Measurements from ENCODE around the gene MGST2.

The MGST2 gene

GRCh38 chr4:139712882-139713281 is 47.3 kb downstream of the MGST2 start:
- no peak for DNase-seq

- no peak for DNase-seq
Measured at GRCh38 chr4:139715746-139716391, 50.2 kb downstream of the MGST2 start.

- no peak for DNase-seq
Measured at GRCh38 chr4:139718358-139718757, 52.7 kb downstream of the MGST2 start.

DNA sequence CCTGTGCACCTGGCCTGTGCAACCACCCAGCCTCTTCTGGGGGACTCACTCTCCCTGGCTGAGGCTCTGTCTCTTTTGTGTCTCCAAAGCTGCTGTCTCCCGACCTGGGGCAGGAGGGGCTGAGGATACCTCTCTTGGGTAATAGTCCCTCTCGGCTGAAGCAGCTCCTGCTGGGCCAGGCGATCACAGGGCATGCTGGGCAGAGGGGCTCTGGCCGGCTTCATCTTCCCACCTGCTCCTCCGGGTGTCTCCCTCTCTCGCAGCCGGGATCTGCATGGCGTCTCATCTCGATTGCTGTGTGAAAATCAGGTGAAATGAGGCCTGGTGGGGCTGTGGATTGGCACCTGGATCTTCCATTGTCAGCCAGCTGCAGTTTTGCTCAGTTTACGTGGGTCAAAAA is 53.2 kb downstream of the MGST2 start:
- DNase-seq = no peak

DNA sequence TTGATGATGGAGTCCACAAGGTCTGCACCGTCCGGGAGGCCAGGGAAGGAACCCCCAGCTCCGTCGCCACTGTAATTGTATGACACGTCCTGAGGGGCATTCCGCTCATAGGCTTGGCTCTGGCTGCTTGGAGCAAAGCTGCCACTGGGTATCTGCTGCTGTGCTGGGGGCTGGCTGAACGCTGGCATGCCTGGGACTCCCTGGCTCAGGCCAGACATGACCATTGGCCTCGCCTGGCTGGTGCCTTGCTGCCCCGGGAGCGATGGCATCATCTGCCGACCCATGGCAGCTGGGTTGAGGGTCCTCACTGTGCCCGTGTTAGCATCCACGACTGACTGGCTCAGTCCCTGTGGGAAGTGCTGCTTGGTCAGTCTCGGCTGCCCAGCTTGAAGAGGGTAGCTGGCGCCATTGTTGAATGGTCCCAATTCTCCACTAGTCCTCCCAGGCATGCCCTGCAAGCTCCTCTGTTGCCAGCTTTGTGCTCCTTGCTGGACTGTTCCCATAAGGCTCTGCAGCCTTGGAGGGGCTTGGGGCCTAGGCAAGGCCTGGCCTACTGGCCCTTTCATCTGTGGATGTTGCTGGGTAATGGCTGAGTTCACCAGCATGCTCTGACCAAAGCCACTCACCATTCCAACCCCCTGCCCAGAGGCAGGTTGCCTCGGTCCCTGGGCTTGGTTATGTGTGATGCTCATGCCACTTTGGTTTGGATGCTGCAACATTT is 53.9 kb downstream of the MGST2 start:
- no peak for DNase-seq

DNA sequence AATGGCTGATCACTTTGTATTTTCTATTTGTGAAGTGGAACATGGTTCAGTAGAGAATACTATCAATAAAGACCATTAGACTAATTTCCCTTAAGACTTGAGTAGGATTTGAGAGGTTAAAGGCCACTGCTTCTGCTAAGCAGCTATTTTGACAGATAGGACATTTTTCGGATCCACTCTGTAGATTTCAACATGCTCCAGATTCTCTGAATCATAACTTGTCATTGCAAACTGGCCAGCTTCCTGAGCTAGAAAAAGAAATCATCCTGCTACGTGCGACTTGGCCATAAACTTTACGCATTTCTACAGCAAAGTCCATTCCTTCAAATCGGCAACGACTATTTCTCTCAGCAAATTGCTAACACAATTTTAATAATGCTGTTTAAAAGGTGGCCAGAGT is 55.2 kb downstream of the MGST2 start:
- DNase-seq = no peak

GRCh38 chr4:139721789-139722188 is 56.2 kb downstream of the MGST2 start:
- no peak for DNase-seq

GRCh38 chr4:139725236-139725635 is 59.6 kb downstream of the MGST2 start:
- no peak for DNase-seq

DNA sequence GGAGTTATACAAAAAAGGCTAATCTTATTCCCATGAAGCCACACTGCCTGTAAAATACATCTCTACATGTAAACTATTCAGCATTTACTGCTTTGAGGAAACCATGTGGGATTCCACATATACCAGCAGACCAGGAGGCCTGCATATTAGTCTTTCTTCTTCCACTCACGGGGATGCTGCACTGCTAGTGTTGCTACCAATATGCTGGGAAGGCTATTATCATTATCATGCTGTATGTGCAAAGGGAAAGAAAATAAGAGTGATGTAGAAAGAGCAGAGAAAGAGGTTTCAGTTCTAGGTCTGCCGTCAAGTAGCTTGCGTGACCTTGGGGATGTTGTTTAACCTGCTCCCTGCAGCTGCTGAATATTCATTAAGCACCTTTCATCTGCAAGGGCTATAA is 61.0 kb downstream of the MGST2 start:
- DNase-seq = no peak

DNA sequence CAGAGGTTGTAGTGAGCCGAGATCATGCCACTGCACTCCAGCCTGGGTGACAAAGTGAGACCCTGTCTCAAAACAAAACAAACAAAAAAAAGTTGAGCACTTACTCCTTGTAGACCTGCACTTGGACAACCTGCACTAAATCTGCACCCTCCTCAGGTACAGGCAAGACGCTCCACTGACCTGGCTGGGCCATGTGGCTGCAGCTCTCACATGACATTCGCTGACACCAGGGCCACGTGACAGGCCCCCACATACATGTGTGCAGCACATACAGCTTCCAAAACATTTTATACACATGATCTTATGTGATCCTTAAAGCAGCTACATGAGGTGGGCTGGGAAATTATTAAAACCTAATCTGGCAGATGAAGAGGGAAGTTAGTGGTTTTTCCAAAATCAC is 62.5 kb downstream of the MGST2 start:
- no peak for DNase-seq

GRCh38 chr4:139728840-139729239 is 63.2 kb downstream of the MGST2 start:
- peak; percentile 12 for DNase-seq

DNA sequence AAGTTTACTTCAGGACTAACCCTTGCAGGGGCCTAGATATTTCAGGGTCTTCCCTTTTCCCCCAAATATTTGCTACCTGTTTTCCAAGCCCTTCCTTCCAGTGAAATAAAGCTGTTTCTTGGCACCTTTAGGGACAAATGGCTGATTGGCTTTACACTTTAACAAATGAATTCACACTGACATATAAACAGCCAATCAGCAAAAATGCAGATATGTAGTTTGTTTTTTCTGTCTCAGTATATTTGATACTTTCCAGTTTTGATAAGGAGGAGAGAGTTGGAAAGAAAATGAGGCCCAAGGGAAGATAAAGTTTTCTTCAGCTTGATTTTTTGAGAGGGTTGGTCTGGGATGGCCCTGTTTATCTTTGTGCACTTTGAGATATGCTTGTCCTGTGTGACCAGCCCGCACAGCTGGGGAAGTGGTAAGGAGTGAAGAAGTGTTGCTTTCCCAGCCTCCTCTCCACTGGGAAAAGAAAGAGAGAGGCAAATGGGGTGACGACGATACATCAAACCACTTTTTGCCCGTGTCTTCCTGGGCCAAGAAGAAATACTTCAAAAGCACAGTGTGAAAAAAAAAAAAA is 67.5 kb downstream of the MGST2 start:
- no peak for DNase-seq

DNA sequence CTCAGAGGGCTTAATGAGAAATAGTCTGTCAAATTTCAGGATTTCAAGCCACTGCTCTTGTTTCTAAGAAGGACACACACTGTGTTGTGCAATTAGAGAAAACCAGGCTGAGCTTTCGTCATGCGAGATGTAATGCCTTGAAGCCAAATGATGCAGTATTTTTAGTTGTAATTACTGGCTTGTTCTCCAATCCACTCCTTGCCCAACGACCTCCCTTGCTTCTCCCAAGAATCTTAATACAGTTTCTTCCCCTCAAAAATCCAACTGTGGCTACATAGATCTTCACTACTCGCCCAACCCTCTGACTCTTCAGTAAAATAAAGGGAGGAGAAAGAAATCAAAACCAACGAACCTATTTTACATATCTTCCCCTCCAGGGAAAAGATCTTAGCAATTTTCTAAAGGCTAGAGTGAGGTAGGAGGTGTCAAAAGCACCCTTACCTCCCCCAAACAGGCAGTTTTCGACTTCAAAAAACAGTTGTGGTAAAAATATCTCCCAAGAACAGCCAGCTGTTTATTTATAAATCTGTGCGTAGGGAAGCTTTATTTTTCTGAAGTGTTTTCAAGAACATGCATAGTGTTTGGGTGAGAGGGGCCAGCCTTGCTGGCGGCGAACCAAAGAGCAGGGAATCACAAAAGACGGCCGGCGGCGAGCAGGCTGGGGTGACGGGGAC is 68.7 kb downstream of the MGST2 start:
- DNase-seq = no peak

- peak; percentile 93 for DNase-seq
Measured at GRCh38 chr4:139734875-139735380, 69.3 kb downstream of the MGST2 start.

DNA sequence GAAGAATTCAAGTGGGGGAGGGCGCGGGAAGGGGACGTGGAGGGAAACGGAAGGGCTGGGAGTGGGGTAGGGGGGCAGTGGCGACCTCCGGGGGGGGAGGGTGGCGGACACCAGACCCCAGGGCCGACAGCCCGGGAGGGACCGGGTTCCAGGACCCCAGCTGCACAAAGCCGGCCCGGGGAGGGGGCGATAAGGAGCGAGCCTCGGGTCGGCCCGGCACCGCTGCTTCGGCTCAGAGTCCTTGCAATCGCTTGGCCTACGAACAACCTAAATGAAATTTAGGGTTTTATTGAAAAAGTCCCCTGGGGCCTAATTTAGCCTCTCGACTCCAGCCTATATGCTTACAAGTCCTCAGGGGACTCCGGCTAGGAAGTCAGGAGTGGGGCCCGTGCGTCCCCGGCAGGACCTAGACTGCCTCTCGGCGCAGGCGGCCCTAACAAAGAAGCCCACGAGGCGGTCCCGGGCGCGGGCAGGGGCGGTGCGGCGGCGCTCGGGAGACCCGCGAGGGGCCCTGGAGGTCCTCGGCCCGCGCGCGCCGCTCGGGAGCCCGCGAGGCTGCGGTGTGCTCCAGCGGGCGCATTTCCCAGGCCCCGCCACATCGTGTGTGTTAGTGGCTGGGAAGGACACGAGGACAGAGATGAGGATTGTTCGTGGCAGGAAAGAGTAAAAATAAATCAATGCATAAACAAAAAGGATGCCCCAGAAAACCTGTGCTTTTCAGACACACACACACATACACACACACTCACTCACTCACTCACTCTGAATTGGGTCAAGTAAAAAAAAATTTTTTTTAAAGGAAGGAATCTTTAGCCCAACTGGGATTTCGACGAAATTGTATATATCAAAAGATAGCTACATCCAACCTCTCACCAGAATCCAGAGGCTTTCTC is 70.0 kb downstream of the MGST2 start:
- DNase-seq = peak; percentile 2

DNA sequence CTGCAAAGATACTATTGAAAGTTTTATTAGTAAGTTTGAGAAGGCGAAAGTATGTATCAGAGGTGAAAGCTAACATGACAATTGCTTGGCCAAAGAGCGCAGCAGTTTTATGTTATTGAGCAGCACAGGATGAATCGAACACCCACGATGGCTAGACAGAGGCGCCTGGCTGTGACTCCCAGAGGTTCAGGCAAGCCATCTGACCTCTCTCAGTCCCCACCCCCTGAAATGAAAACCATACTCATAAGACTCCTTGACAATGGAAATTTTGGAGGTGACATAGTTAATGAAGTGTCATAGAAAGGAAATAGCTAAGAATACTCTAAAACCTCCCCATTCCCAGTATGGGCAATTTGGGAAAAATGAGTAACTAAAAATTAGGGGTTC is 70.6 kb downstream of the MGST2 start:
- no peak for DNase-seq

GRCh38 chr4:139736661-139737060 is 71.0 kb downstream of the MGST2 start:
- DNase-seq = no peak

GRCh38 chr4:139738846-139739613 is 73.4 kb downstream of the MGST2 start:
- DNase-seq = no peak

DNA sequence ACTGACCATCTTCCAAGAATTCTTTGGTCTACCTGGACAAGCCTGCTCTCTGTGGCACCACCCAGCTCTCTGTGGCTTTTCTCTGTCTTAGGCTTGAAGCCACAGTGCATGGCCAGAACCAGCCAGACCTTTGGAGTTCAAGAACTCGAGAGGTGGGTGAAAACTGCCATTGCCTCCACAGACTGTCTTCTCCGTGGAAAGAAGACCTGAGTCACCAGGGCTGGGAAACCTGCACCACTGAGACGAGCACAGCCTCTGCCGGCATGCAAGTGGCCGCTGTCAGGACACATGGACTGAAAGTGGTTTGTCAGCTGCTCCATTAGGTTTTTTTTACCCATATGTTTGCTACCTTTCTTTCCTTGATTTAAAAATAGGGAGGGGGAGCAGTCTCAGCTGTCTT is 74.5 kb downstream of the MGST2 start:
- DNase-seq = no peak

DNA sequence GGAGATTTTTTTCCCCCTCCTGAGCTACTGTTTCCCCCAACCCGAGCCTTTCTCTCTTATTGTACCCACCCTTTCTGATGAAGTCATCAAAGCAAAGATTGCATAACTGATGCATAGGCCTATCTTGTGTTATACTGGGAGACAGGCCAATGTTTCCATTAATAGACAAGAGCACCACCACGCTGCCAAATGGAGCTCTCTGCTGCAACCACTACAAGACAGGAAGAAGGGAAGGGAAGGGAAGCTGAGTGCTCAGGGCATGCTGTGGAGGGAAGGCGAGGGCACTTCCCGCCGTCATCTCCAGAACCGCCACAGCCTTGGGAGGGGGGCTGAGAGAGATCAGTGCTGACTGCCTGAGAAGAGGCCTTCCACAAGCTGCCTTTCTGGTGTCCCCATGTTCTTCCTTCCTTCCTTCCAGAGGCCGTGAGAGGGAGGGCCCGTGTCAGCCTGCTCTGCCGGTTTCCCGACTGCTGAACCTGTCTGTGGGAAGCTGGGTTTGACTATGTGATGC is 75.0 kb downstream of the MGST2 start:
- DNase-seq = peak; percentile 68

GRCh38 chr4:139743027-139743426 is 77.4 kb downstream of the MGST2 start:
- no peak for DNase-seq

GRCh38 chr4:139744232-139744631 is 78.6 kb downstream of the MGST2 start:
- no peak for DNase-seq

Data from NCI-H1436 treated with DMSO at 0.1 percent for 48 hours (cell line).